NCI-H524 (cell line): Measurements from ENCODE around the gene GABRG2.
A peak's percentile ranks its signal among the peaks of the same experiment; 100 is the strongest.
"Not testable (repeated sequence)": the region's sequence is repeated elsewhere in the genome, so short reads cannot be mapped to it uniquely, and the experiment has no call there.

Experiments used
- DNase-seq, 2 experiments: peaks; one replicate each; lab custom pipeline; 2025; lab: John Stamatoyannopoulos, UW

GABRG2 gene

GRCh38 chr5:162067655-162068411 is at the start of gene GABRG2:
Gene GABRG2 (plus strand): TSS chr5:162067773. CDS start chr5:162068000, 227 bp downstream.
- peak; percentile 15 to 25 for DNase-seq

- no peak for DNase-seq
These were observed 42.3 kb upstream of the GABRG2 start for GRCh38 chr5:162025312-162025711.

- peak; percentile 46 to 85 for DNase-seq
These were observed 40.8 kb upstream of the GABRG2 start for GRCh38 chr5:162026803-162027202.

- DNase-seq, result no peak
These were observed 30.1 kb upstream of the GABRG2 start for GRCh38 chr5:162037431-162037830.

- no peak for DNase-seq
These were observed 20.3 kb upstream of the GABRG2 start for GRCh38 chr5:162047279-162047678.

- DNase-seq, result no peak
These were observed 14.9 kb upstream of the GABRG2 start for GRCh38 chr5:162052676-162053075.

GRCh38 chr5:162055095-162055494 is 12.5 kb upstream of the GABRG2 start:
- not testable (repeated sequence) for DNase-seq

- no peak for DNase-seq
These were observed 411 bp upstream of the GABRG2 start for GRCh38 chr5:162067162-162067561.

GRCh38 chr5:162068412-162068811 is 839 bp downstream of the GABRG2 start:
- peak in 1 of 2 experiments; percentile 20 for DNase-seq

- no peak for DNase-seq
These were observed 1.4 kb downstream of the GABRG2 start for GRCh38 chr5:162068936-162069335.

GRCh38 chr5:162078805-162079204 is 11.2 kb downstream of the GABRG2 start:
- DNase-seq, result no peak

- DNase-seq, result no peak
These were observed 23.8 kb downstream of the GABRG2 start for GRCh38 chr5:162091336-162091735.

GRCh38 chr5:162096448-162096847 is 28.9 kb downstream of the GABRG2 start:
- no peak for DNase-seq

GRCh38 chr5:162107591-162107990 is 40.0 kb downstream of the GABRG2 start:
- no peak for DNase-seq

GRCh38 chr5:162119801-162120200 is 52.2 kb downstream of the GABRG2 start:
- no peak for DNase-seq

GRCh38 chr5:162128117-162128516 is 60.5 kb downstream of the GABRG2 start:
- no peak for DNase-seq

GRCh38 chr5:162132348-162132747 is 64.8 kb downstream of the GABRG2 start:
- no peak for DNase-seq

- DNase-seq, result peak; percentile 42 to 78
These were observed 71.6 kb downstream of the GABRG2 start for GRCh38 chr5:162139190-162139589.

GRCh38 chr5:162154242-162154641 is 86.7 kb downstream of the GABRG2 start:
- no peak for DNase-seq

GRCh38 chr5:162160401-162160800 is 92.8 kb downstream of the GABRG2 start:
- DNase-seq, result no peak

- no peak for DNase-seq
These were observed 96.1 kb downstream of the GABRG2 start for GRCh38 chr5:162163663-162164062.

GRCh38 chr5:162174358-162174974 is 106.9 kb downstream of the GABRG2 start:
- DNase-seq, result no peak

- DNase-seq, result no peak
These were observed 119.8 kb downstream of the GABRG2 start for GRCh38 chr5:162187371-162187770.

GRCh38 chr5:162189719-162190118 is 122.1 kb downstream of the GABRG2 start:
- no peak for DNase-seq
